ENCODE results near the gene APBA2.

DNA sequence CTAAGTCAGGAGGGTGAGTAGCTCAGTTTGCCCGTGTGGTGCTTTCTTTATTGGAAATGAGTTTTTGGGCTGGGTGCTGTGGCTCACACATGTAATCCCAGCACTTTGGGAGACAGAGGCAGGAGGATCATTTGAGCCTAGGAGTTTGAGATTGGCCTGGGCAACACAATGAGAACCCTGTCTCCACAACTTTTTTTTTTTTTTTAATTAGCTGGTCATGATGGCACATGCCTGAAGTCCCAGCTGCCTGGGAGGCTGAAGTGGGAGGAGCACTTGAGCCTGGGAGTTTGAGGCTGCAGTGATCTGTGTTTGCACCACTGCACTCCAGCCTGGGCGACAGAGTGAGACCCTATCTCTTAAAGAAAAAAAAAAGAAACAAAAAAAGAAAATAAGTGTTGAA lies 208.9 kb downstream of the APBA2 start:
- TF ChIP-seq, protein P1, sequence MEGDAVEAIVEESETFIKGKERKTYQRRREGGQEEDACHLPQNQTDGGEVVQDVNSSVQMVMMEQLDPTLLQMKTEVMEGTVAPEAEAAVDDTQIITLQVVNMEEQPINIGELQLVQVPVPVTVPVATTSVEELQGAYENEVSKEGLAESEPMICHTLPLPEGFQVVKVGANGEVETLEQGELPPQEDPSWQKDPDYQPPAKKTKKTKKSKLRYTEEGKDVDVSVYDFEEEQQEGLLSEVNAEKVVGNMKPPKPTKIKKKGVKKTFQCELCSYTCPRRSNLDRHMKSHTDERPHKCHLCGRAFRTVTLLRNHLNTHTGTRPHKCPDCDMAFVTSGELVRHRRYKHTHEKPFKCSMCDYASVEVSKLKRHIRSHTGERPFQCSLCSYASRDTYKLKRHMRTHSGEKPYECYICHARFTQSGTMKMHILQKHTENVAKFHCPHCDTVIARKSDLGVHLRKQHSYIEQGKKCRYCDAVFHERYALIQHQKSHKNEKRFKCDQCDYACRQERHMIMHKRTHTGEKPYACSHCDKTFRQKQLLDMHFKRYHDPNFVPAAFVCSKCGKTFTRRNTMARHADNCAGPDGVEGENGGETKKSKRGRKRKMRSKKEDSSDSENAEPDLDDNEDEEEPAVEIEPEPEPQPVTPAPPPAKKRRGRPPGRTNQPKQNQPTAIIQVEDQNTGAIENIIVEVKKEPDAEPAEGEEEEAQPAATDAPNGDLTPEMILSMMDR (conservative IDR thresholded peaks at IDR 0.05; ENCODE audit: low read length): no peak
- no peak for TF ChIP-seq EZH2phosphoT487 (IDR thresholded peaks at IDR 0.05; ENCODE audit: borderline replicate concordance, low read depth, low read length)

All from OCI-LY7 (cell line).